ENCODE measurements around the gene CPA3.

GRCh38 chr3:148925845-148926244 is 60.7 kb downstream of the CPA3 start:
- TF ChIP-seq CTCF (IDR thresholded peaks at IDR 0.05) = no peak
- TF ChIP-seq EZH2 (IDR thresholded peaks at IDR 0.05; ENCODE audit: borderline replicate concordance, insufficient read depth, low read depth, low read length, poor library complexity, severe bottlenecking) = no peak
